PC-3 (cell line): ENCODE data around the gene BRAT1. TPM values are rescaled to one million over a fixed set of nuclear protein-coding genes. Genes with fewer than 3 reads are reported as not detected.

Experiments
- ATAC-seq: fragments of 200-7000 bp; cut with Tn5 transposase; 2 replicates; pipeline ENCODE4 v1.9.1; 2020; ENCODE audit warnings: mild to moderate bottlenecking, moderate library complexity
- BruUV-seq: library from RNA; stranded (reverse); fragments of 400-500 nt; replicated peaks from 2 replicates; lab custom pipeline; 2021; lab: Mats Ljungman, UMichigan
- CTCF ChIA-PET: fragments of 300-600 bp; sonication (Branson Sonifier 250); formaldehyde crosslinking; loops from one replicate; lab custom pipeline; 2022; ENCODE audit warnings: antibody characterized with exemption; lab: Charles Lee
- POLR2A ChIA-PET: fragments of 300-600 bp; sonication (Branson Sonifier 250); formaldehyde crosslinking; loops from one replicate; lab custom pipeline; 2022; ENCODE audit warnings: antibody characterized with exemption; ENCODE audit not compliant: unreplicated experiment; lab: Charles Lee
- DNase-seq: peaks from one replicate; pipeline ENCODE4 v3.0.0-alpha.2; 2015
- H2AFZ ChIP-seq: fragments of 300-600 bp; sonication (generic); 2 replicates; pipeline ENCODE4 v1.6.0; 2016; ENCODE audit warnings: antibody characterized with exemption, low read length
- H3F3A ChIP-seq: fragments of 300-600 bp; sonication (generic); one replicate; pipeline ENCODE4 v1.6.0; 2017; ENCODE audit warnings: antibody characterized with exemption, low read length, control low read depth, mild to moderate bottlenecking; ENCODE audit not compliant: unreplicated experiment
- H3K27ac ChIP-seq: fragments of 300-600 bp; sonication (generic); 2 replicates; pipeline ENCODE4 v1.5.1; 2016; ENCODE audit warnings: mild to moderate bottlenecking, low read length
- H3K27me3 ChIP-seq: fragments of 300-600 bp; sonication (generic); 2 replicates; pipeline ENCODE4 v1.6.1; 2016; ENCODE audit warnings: low read length, mixed read lengths
- H3K36me3 ChIP-seq: fragments of 300-600 bp; sonication (generic); 2 replicates; pipeline ENCODE4 v1.6.1; 2016; ENCODE audit warnings: low read depth, mixed run types, low read length, mixed read lengths
- H3K4me1 ChIP-seq: fragments of 300-600 bp; sonication (generic); 2 replicates; pipeline ENCODE4 v1.5.1; 2016; ENCODE audit warnings: low read length; ENCODE audit not compliant: insufficient read depth
- H3K4me2 ChIP-seq: fragments of 300-600 bp; sonication (generic); 2 replicates; pipeline ENCODE4 v1.6.0; 2016; ENCODE audit warnings: low read length
- H3K4me3 ChIP-seq: fragments of 300-600 bp; sonication (generic); 2 replicates; pipeline ENCODE4 v1.5.1; 2016; ENCODE audit warnings: mild to moderate bottlenecking, low read length, mixed read lengths
- H3K79me2 ChIP-seq: fragments of 300-600 bp; sonication (generic); 2 replicates; pipeline ENCODE4 v1.6.1; 2017; ENCODE audit warnings: low read length, mixed read lengths
- H3K9ac ChIP-seq: fragments of 300-600 bp; sonication (generic); 2 replicates; pipeline ENCODE4 v1.6.0; 2016; ENCODE audit warnings: mild to moderate bottlenecking, low read length
- H3K9me2 ChIP-seq: fragments of 300-600 bp; sonication (generic); replicated peaks from 2 replicates; pipeline ENCODE4 v1.6.1; 2016; ENCODE audit warnings: mixed run types, low read length, mixed read lengths
- H3K9me3 ChIP-seq: fragments of 300-600 bp; sonication (generic); 2 replicates; pipeline ENCODE4 v1.6.1; 2016; ENCODE audit warnings: low read length, mixed read lengths
- H4K20me1 ChIP-seq: fragments of 300-600 bp; sonication (generic); 2 replicates; pipeline ENCODE4 v1.6.1; 2016; ENCODE audit warnings: low read length, mixed read lengths
- EZH2 ChIP-seq: fragments of 300-600 bp; sonication (generic); IDR thresholded peaks from one replicate; pipeline ENCODE4 v1.6.1; 2017; ENCODE audit warnings: antibody characterized with exemption, mild to moderate bottlenecking, low read length; ENCODE audit not compliant: unreplicated experiment
- EZH2phosphoT487 ChIP-seq: fragments of 300-600 bp; sonication (generic); IDR thresholded peaks from 2 replicates; pipeline ENCODE4 v1.6.1; 2018; ENCODE audit warnings: mild to moderate bottlenecking, antibody characterized with exemption, low read length, borderline replicate concordance
- intact Hi-C: fragments of 100-400 bp; cut with micrococcal nuclease; formaldehyde crosslinking; loops from 2 replicates; pipeline ENCODE4 v1.9.0; 2023
- total RNA-seq: library from RNA; depleted of rRNA; stranded (reverse); fragments of >200 nt; gene quantifications from 2 replicates; pipeline ENCODE4 v1.2.3, GENCODE V29; 2014
- TF ChIP-seq, protein P1 (sequence below): fragments of 300-600 bp; sonication (generic); conservative IDR thresholded peaks from 2 replicates; pipeline ENCODE4 v1.5.1; 2017; ENCODE audit warnings: antibody characterized with exemption, low read depth, mild to moderate bottlenecking, low read length

The BRAT1 gene
- total RNA-seq, 1 experiment from 2014 or later, result 65.2 TPM

DNA sequence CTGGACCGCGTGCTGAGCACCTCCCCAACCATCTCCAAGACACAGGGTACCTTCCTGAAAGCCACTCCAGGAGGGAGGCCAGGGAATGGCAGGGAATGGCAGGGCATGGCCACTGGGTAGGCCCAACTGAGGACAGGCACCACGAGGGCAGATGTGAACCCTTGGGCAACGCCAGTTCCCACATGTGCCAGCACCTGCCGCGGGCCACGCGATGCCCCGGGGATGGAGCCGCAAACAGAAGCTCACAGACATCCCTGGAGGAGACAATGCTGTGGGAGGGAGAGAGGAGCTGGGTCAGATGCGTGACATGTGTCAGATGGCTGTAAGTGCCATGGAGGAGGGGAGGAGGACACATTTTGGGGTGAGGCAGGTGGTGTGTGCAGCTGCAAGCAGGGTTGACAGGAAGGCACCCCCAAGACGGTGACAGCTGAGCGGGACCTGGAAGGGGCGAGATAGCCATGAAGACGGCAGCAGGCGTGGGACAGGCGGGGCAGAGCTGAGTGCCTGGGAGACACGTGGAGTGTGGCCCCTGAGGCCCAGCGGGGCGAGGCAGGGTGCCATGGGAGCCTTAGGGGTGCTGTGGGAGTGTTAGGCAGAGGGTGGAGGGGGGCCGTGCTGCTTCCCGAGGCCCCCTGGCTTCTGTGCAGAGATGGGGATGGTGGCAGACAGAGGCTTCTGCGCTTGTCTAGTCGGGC, 31.1 kb upstream of the BRAT1 start:
- H3K9ac ChIP-seq, result no peak overlapping the region
- no peaks in the 10 kb centered on the region for H3K36me3 ChIP-seq
- ChIA-PET CTCF (no interaction called here), POLR2A (no interaction called here)
- no peak overlapping the region for H2AFZ ChIP-seq
- H3K9me3 ChIP-seq, result no peaks in the 10 kb centered on the region
- no peak overlapping the region for H3K4me2 ChIP-seq
- H3K4me1 ChIP-seq, result no peaks in the 10 kb centered on the region
- no peaks in the 10 kb centered on the region for H3K79me2 ChIP-seq
- H3K4me3 ChIP-seq, result no peak overlapping the region
- BruUV-seq, result no TSS peak
- no peak overlapping the region for H3K27ac ChIP-seq
- no peaks in the 10 kb centered on the region for H3K9me2 ChIP-seq
- intact Hi-C loops, result no loop called here
- TF ChIP-seq EZH2phosphoT487, result no peak
- TF ChIP-seq, protein P1, sequence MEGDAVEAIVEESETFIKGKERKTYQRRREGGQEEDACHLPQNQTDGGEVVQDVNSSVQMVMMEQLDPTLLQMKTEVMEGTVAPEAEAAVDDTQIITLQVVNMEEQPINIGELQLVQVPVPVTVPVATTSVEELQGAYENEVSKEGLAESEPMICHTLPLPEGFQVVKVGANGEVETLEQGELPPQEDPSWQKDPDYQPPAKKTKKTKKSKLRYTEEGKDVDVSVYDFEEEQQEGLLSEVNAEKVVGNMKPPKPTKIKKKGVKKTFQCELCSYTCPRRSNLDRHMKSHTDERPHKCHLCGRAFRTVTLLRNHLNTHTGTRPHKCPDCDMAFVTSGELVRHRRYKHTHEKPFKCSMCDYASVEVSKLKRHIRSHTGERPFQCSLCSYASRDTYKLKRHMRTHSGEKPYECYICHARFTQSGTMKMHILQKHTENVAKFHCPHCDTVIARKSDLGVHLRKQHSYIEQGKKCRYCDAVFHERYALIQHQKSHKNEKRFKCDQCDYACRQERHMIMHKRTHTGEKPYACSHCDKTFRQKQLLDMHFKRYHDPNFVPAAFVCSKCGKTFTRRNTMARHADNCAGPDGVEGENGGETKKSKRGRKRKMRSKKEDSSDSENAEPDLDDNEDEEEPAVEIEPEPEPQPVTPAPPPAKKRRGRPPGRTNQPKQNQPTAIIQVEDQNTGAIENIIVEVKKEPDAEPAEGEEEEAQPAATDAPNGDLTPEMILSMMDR, result no peak
- TF ChIP-seq EZH2, result no peak
- H4K20me1 ChIP-seq, result no peaks in the 10 kb centered on the region
- no peak for ATAC-seq
- H3F3A ChIP-seq, result no peaks in the 10 kb centered on the region
- H3K27me3 ChIP-seq, result no peaks in the 10 kb centered on the region
- no peak for DNase-seq

DNA sequence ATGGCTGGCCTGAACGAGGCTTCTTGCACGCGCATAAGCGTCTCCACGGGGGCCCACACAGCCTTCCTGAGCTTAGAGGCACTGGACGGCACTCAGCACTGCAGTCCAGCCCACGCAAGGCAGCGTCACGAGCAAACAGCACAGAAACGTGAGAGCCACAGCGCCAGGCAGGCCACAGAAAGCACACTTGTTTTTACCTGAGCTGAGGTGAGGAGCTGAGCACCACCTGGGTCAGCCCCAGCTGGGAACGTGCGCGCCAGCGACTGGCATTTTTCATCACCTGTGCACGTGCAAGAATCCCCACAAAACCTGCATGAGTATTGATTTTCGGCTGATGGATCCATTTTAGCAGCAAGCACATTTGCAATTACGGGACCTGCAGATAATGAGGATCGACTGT, 30.1 kb upstream of the BRAT1 start:
- H3F3A ChIP-seq, result no peaks in the 10 kb centered on the region
- H3K9me3 ChIP-seq, result no peaks in the 10 kb centered on the region
- no peaks in the 10 kb centered on the region for H3K27me3 ChIP-seq
- no peak overlapping the region for H3K4me3 ChIP-seq
- BruUV-seq, result no TSS peak
- no peak overlapping the region for H2AFZ ChIP-seq
- H3K27ac ChIP-seq, result no peak overlapping the region
- intact Hi-C loops, result no loop called here
- no peaks in the 10 kb centered on the region for H3K9me2 ChIP-seq
- ChIA-PET CTCF (no interaction called here), POLR2A (no interaction called here)
- no peaks in the 10 kb centered on the region for H3K4me1 ChIP-seq
- ATAC-seq (no peak), DNase-seq (no peak)
- H3K36me3 ChIP-seq, result no peaks in the 10 kb centered on the region
- H3K9ac ChIP-seq, result no peak overlapping the region
- TF ChIP-seq, protein P1, result no peak
- TF ChIP-seq EZH2 (no peak), EZH2phosphoT487 (no peak)
- H3K4me2 ChIP-seq, result no peak overlapping the region
- H4K20me1 ChIP-seq, result no peaks in the 10 kb centered on the region
- no peaks in the 10 kb centered on the region for H3K79me2 ChIP-seq

DNA sequence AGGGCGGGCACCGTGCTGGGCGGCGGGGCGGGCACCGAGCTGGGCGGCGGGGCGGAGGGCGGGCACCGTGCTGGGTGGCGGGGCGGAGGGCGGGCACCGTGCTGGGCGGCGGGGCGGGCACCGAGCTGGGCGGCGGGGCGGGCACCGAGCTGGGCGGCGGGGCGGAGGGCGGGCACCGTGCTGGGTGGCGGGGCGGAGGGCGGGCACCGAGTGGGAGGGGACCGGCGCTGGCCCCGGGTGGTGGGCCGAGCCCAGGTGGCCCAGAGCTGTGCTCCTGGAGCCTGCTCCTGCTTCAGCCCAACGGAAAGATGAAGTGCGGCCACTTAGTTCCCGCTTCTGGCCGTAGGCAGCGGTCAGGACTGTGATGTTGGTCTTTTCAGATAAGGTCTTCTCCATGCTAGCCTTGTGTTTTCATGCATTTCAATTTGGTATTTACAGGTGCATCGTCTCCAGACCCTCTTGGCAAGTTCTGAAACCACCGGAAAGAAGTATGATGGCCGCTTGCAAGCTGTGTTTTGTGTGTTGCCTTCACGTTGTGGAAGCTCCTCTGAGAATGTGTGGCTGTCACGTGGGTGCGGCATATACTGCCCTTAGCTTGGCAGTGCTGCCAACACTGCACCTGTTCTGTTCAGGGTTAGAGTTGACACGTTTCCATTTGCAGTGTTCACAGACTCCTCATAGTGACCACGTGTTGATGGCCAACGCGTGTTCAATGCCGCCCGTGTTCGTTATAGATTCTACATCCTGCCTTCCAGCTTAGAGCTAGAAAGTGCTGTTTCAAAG, 28.7 kb upstream of the BRAT1 start:
- ATAC-seq (no peak), DNase-seq (no peak)
- Histone ChIP-seq H3K4me2 (no peak overlapping the region), H4K20me1 (no peaks in the 10 kb centered on the region), H3K4me1 (no peaks in the 10 kb centered on the region), H3K4me3 (no peak overlapping the region), H3K9ac (no peak overlapping the region), H3K27ac (no peak overlapping the region), H3K9me2 (no peaks in the 10 kb centered on the region), H3K9me3 (no peaks in the 10 kb centered on the region), H3K79me2 (no peaks in the 10 kb centered on the region), H3K36me3 (no peaks in the 10 kb centered on the region), H3K27me3 (no peaks in the 10 kb centered on the region), H2AFZ (no peak overlapping the region), H3F3A (no peaks in the 10 kb centered on the region)
- no peak for TF ChIP-seq EZH2phosphoT487
- no peak for TF ChIP-seq EZH2
- TF ChIP-seq, protein P1, result no peak
- ChIA-PET CTCF (no interaction called here), POLR2A (no interaction called here)
- BruUV-seq, result no TSS peak
- intact Hi-C loops, result no loop called here
